GM19193 (cell line): ENCODE results near the gene BANP.

Experiments used
- POLR2A ChIP-seq: IDR thresholded peaks from 4 replicates; pipeline ENCODE4 v1.6.1; 2011; ENCODE audit not compliant: insufficient read depth, insufficient read length; ENCODE audit errors: extremely low read depth

Gene BANP

DNA sequence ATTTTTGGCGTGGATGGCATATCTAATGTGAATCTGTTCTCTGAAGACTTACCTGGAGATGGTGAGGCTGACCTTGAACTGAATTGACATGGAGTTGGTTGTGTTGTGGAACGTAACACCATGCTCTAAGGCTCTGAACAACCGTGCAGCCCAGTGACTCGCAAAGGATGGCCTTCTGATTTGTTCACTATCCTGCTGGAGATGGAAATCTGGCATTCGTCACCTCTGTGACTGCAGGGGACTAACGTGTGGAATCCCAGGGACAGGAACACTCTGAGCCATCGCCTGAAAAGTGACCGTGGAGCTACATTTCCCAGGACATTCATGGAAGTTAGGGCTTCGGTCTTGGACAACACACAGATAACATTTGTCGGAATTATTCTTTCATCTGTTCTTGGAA is 61.1 kb downstream of the BANP start:
- no peak for TF ChIP-seq POLR2A

DNA sequence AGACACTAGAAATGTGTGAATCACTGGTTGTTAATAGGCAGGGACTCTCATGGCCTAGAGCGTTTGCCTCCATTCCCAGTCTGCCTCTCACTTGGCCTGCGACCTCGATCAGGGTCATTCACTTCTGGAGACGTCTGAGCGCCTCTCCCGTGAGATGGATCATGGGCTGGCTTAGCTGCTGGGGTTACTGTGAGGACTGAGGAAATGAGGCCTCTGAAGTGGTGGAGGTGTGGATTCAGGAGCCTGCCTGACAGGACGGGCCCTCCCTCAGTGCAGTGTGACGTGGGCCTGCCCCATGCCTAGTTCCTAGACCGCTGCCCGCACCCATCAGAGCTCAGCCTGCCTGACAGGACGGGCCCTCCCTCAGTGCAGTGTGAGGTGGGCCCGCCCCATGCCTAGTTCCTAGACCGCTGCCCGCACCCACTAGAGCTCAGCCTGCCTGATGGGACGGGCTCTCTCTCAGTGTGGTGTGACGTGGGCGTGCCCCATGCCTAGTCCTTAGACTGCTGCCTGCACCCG is 61.9 kb downstream of the BANP start:
- TF ChIP-seq POLR2A, result no peak

DNA sequence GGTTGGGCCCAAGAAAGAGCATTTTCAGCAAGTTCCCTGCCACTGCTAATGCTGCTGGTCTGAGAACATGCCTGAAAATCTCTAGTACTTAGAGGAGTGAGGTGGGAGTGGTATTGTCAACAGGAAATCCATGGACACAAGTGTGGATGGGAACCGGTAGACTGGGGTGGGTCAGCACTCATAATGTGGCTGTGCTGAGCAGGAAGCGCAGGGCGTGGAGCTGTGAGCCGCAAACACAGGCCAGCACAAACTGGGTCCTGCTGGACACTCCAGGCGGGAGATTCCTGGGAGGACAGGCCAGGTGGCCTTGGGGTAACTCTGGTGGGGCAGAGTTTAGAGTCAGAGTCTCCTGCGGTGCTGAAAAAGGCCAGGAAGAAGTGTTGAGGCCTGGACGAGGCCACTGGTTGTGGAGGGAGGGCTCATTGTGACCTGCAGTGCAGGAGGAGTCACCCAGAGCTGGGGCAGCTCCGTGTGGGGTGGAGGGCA is 62.6 kb downstream of the BANP start:
- no peak for TF ChIP-seq POLR2A

DNA sequence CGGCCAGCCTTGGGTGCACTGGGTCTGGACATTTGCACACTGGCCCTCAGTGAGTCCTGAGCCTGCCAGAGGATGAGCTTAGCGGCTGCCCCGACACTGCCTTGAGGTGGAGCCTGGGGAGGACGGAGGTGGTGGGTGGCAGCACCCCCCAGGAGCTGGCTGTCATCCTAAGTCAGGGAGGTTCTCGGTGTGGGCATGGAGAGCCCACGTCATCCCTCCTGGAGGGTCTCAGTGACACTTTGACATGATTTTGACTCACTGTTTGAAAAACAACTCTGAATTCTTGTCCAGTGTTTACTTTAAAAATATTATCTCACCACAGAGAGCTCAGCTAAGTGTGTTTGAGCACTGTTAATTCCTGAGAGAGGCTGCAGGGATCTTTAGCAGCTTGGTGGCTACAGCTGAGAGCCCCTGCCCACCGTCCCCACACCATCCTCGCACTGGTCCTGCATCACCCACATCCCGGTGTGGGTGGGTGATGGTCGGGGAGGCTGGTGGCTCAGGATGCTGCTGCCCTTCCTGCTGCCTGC is 63.1 kb downstream of the BANP start:
- TF ChIP-seq POLR2A, result no peak

DNA sequence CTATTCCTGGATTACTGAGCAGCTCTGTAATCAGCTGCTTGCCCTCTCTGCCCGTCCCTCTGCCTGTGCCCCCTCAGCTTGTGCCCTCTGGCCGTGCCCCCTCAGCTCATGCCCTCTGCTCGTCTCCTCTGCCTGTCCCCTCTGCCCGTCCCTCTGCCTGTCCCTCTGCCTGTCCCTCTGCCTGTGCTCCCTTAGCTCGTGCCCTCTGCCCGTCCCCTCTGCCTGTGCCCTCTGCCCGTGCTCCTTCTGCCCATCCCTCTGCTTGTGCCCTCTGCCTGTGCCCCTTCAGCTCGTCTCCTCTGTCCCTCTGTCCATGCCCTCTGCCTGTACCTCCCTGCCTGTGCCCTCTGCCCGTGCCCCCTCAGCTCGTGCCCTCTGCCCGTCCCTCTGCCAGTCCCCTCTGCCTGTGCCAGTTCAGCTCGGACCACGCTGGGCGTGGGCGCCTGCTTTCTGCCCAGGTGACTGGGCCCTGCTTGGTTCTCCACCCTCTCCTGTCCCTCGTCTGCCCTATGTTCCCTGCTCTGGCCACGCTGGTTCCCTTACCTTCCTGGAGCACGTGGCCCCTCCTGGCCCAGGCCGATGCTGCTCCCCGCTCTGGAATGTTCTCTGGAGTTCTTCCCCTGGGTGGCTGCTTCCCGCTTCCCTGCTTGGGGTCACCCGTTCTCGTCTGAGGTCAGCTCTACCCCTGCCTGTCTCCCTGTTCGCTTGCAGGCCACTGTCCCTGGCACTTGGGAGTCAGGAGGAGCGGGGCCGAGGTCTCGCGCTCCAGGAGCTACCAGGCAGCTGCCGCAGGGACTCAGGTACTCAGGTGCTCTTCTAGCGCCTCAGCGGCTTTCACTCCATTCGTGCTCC is 63.9 kb downstream of the BANP start:
- no peak for TF ChIP-seq POLR2A

DNA sequence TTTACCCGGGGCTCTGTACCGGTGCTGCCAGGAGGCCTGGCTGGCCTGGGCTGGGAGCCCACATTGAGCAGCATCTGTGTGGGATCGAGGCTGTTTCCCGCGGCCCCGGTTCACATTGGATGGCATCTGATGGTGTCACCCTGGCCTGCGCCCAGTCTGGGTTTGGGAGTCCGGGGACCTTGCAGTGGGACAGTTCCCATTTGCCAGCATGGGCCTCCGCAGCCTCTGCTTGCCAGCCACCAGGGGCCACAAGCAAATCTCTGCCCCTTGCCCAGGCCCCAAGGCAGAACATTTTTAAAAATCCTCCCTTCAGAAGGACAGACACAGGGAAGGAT is 64.5 kb downstream of the BANP start:
- no peak for TF ChIP-seq POLR2A

DNA sequence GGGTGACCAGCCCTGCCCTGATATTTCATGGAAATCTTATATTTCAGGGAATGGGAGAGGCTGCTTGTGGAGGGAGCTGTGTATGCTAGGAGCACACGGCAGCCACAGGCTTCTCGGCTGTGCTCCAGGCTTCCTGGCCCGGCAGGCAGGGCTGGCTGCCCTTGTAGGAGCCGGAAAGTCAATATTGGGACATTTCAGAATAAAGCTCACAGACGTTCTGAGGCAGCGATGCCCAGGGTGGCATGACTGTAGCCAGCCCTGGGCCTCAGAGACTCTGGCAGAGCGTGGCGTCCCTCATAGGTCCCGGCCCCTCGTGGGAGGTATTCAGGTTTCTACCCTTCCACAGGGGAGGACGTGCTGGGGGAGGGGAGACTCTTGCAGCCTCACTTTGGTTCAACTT is 65.7 kb downstream of the BANP start:
- no peak for TF ChIP-seq POLR2A

DNA sequence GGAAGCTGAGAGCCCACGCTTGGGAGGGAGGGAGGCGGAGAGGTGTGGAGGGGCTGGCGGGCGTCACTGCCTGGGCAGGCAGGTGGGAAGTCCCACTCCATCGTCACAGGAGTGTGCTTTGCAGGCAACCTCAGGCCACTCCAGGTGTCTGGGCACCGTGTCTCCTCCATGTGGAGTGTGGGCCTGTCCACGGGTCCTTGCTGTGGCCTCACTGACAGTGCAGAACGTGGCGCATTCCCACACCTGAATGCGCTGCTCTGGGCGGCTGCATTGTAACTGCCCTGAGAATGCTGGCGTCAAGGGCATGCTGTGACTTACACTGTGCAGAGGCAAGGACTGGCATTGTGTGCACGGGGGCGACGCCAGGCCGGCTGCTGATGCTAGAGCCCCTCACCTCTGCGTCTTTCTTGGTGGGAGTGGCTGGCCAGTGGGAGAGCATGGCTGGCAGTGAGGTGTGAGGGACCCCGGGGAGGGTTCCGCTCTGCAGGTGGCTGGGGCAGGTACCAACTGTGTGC is 66.4 kb downstream of the BANP start:
- TF ChIP-seq POLR2A, result no peak

DNA sequence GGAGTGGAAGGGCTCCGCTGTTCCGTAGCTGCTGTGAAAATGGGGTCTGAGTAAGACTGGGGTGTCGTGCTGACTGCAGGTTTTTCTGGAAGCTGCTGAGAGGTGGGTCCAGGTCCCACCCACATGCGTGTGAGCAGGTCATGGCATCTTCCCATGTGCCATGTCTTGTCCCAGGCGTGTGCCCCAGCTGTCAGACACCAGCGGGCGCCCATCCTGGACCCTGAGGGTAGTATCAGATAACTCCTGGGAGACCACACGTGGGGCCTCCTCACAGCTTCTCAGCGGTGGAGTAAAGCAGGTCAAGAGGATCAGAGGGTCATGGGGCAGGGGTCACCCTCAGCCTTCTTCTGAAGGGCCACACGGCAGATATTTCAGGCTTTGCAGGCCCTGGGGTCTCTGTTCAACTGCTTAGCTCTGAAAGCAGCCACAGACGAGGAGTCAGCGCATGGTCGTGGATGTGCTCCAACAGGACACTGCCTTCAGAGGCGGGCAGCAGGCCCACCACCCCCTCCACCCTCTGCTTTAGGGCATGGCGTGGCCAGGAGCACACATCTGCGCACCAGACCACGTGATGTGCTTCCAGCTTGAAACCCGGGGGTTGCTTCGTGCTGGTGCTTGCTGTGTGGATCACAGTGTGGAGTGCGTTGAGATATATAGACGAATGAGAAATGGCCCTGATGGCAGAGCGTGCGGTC is 68.7 kb downstream of the BANP start:
- no peak for TF ChIP-seq POLR2A

DNA sequence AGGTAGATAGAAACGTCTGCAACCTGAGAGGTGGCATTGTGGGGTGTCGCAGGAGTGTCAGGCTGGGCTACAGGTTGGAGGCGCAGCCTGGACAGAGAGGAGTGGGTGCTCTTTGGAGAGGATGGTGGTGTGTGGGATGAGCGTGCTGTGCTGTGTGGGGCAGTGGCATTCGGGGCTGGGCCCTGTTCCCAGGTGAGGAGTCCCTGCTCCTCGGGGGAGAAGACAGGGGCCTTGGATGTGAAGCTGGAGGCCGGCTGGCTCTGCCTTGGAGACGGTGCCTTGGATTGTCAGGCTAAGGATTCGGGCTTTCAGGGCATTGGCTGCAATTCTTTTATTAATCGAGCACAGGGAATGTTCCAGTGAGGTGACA is 69.3 kb downstream of the BANP start:
- TF ChIP-seq POLR2A, result no peak

DNA sequence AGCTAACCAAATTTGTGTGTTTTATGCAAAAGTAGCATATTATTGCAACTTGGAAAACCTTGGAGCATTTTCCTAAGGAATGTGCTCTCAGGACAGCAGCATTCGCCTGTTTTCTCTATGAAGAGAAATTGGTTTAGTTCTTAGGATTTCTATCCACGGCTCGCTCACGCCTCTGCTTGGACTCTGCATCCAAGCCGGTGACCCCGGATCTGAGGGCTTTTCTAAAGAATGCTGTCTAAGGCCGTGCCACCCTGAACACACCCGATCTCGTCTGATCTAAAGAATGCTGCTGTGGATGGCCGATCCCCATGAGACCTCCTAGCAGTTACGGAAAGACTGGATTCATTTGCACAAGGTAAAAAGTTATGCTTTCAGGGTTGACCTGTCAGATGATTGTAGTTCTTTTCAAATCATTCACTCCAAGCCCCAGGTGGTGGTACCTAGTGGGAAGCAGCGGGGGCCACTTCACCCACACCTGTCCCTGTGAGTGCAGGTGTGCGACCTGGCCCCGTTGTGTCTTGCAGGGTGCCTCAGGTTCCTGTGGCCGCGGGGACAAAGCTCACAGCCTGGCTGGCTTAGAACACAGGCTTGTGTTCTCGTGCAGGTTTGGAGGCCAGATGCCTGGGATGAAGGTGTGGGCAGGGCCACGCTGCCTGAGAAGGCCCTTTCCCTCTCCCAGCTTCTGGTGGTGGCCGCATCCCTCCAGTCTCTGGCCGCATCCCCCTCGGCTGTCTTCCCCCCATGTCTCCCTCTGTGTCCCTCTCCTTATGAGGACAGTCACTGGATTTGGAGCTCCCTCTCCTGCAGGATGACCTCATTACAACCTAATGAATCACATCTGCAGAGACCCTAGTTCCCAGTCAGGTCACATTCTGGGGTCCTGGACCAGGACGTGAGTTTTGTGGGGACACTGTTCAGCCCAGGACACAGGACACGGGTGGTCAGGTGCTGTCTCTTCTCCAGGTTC is 71.1 kb downstream of the BANP start:
- no peak for TF ChIP-seq POLR2A

DNA sequence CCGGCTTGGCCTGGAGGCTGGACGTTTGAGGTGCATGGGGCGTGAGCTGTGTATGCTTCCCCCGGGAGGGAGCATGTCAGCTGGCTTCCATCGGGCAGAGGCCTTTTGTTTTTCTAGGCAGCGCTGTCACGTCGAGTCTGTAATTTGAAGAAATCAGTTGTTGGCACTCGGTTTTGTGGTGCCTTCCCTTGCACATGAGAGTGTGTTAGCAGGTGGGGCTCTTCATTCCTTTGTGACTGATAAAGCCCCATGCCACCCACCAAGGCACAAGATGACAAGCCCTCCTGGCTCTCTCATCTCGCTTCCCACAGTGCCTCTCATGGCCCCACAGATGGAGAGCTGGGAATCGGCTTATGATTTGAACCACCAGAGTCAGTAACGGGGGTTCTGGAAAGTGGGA is 72.1 kb downstream of the BANP start:
- no peak for TF ChIP-seq POLR2A

DNA sequence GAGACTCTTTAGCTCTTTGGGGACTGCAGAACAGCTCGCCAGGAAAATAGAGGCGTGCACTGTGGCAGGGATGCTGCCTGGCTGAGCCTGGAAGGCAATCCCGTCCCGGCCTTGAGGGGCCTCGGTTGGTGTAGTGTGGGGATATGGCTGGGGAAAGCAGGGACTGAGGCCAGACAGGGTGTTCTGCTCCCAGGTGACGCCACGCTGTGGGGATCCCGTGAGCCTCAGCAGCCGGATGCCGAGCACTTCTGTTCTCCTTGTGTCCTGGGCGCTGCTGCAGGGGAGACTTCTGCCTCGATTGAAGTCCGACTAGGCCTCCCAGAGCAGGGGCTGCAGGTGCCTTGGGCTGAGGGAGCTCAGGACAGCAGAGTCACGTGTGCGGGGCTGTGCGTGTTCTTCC is 72.6 kb downstream of the BANP start:
- no peak for TF ChIP-seq POLR2A
